Heart left ventricle (tissue), 16 donors: Measurements from ENCODE around the gene NDUFAF7. TPM values are rescaled to one million over a fixed set of nuclear protein-coding genes. Genes with fewer than 3 reads are reported as not detected.

Source experiments
- ATAC-seq, 4 donors: fragments of 200-7000 bp; cut with Tn5 transposase; one replicate each; pipeline ENCODE4 v1.9.1; 2020 to 2022; ENCODE audit warnings: moderate library complexity in 4 of 4, mild to moderate bottlenecking in 3 of 4, moderate number of reproducible peaks in 1 of 4
- DNase-seq, 5 donors: peaks; one replicate each; pipeline ENCODE4 v3.0.0-alpha.2; 2020
- H3K27ac ChIP-seq, 12 donors: fragments of 200-600 bp; sonication (generic) in 4 of 12; one replicate each; pipeline versions ENCODE4 v1.5.0 to v1.8.0; 2016 to 2022; ENCODE audit warnings: mild to moderate bottlenecking in 2 of 12
- H3K27me3 ChIP-seq, 9 donors: fragments of 200-600 bp; sonication (generic) in 2 of 9; one replicate each; pipeline versions ENCODE4 v1.5.1 to v1.8.0; 2016 to 2022; ENCODE audit warnings: mild to moderate bottlenecking in 3 of 9
- H3K36me3 ChIP-seq, 9 donors: fragments of 200-600 bp; sonication (generic) in 2 of 9; one replicate each; pipeline versions ENCODE4 v1.5.0 to v1.8.0; 2018 to 2022; ENCODE audit warnings: mild to moderate bottlenecking in 2 of 9
- H3K4me1 ChIP-seq, 12 donors: fragments of 200-600 bp; sonication (generic) in 4 of 12; one replicate each; pipeline versions ENCODE4 v1.5.0 to v1.8.0; 2016 to 2022; ENCODE audit warnings: mild to moderate bottlenecking in 3 of 12
- H3K4me3 ChIP-seq, 12 donors: fragments of 200-600 bp; sonication (generic) in 4 of 12; one replicate each; pipeline versions ENCODE4 v1.5.0 to v1.8.0; 2017 to 2022; ENCODE audit warnings: mild to moderate bottlenecking in 9 of 12, moderate library complexity in 4 of 12
- H3K9me3 ChIP-seq, 12 donors: fragments of 200-600 bp; sonication (generic) in 4 of 12; one replicate each; pipeline versions ENCODE4 v1.5.0 to v1.8.0; 2016 to 2022; ENCODE audit warnings: mild to moderate bottlenecking in 1 of 12
- POLR2A ChIP-seq, 2 donors: fragments of 450-650 bp; IDR thresholded peaks; one replicate each; pipeline ENCODE4 v1.6.1; 2017; ENCODE audit warnings: antibody characterized with exemption in 2 of 2, mild to moderate bottlenecking in 2 of 2, moderate library complexity in 2 of 2
- WGBS, 4 donors: extraction: QIAGEN DNeasy Blood & Tissue Kit in 2 of 4; methylation state at CpG; one replicate each; pipeline versions ENCODE4 v1.1.5 to v1.1.7; 2013 to 2018; 5-methylcytosine and 5-hydroxymethylcytosine counted together
- intact Hi-C, 10 donors: fragments of 100-400 bp; cut with DNase I; formaldehyde crosslinking; loops; one replicate each; pipeline versions ENCODE4 v1.11.1 to v1.14.2; 2022
- polyA plus RNA-seq, 2 donors: library from polyadenylated mRNA; stranded (reverse); fragments of 200-250 nt; gene quantifications; one replicate each; pipeline ENCODE4 v1.2.3, GENCODE V29; 2013
- total RNA-seq, 9 donors: library from RNA; depleted of rRNA in 2 of 9; stranded (reverse); fragments of >200 nt in 2 of 9; fragmentation: NEBNext Ultra II Directional in 3 of 9; extraction: Animal tissue kit (Norgen Biotek cat#: 25700) in 3 of 9; gene quantifications; one replicate each; pipeline versions ENCODE4 v1.1.0 to v1.2.4, GENCODE V29; 2016 to 2023
- TF ChIP-seq, protein P1 (sequence below), 12 donors: fragments of 200-600 bp; sonication (generic) in 4 of 12; IDR thresholded peaks; one replicate each; pipeline versions ENCODE4 v1.5.0 to v1.8.0; 2018 to 2022; ENCODE audit warnings: antibody characterized with exemption in 12 of 12, mild to moderate bottlenecking in 5 of 12
- donor health status: ischemic (EF 13 %, LVEDD 7.1; RV severe dilation, severe dysfunction).
- donor health status: healthy with polysubstance abuse.
- donor health status: DM: no; HTN: yes; CAD: no.
- donor health status: DM: no; HTN: no; CAD: no.
- donor health status: ischemic (EF 25% LVEDD 6.9; RV normal size, moderate dysfunction).
- donor health status: ischemic (EF 25% LVEDD 5.7; RV mildly dilated, moderate dysfunction).
- donor health status: healthy.
- donor health status: DM: yes; HTN: yes; CAD: no.
- donor health status: ischemic (EF 35%, LVEDD 5.7; RV mildly dilated, moderate dysfunction).
- donor health status: nonischemic (EF 11% LVEDD 7.7; RV severe dilation, severe dysfunction).
- donor health status: DM: yes; HTN: yes; CAD: no.
- donor health status: PGD.
- donor health status: ischemic (EF 29% LVEDD 5.4; RV normal size, mild dysfunction).
- donor health status: nonischemic (EF 23%, LVEDD 6.1; RV moderate dilation, normal function).

NDUFAF7 gene
- total and polyA plus RNA-seq, 11 donors: 15.8 to 33.0 (median 22.1) TPM

DNA sequence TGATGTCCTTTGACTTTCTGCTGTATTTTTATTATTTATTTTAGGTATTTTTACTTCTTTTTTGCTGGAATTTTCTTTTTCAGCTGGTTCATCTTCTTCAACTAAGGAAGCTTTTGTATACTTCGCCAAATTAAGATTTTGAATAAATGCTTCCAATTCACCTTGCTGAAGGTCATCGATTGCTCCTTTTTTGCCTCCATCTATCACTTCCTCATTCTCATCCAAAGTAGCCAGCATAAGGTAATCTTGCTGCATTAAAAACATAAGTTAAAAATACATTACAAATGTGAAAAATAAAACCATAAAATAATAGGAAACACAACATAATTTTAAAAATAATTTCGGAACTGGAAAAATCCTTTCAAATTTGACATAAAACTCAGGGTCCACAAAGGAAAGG, 2.7 kb upstream of the NDUFAF7 start:
- Histone ChIP-seq H3K36me3 (peaks cover 0 to 31% (median 27%) of the 10 kb centered on the region in 9 donors), H3K4me1 (peaks cover 9 to 59% (median 36%) of the 10 kb centered on the region in 12 donors), H3K27ac (no peak overlapping the region), H3K4me3 (no peak overlapping the region), H3K9me3 (no peaks in the 10 kb centered on the region), H3K27me3 (no peaks in the 10 kb centered on the region)
- WGBS, 4 donors: 92 to 99% (median 97%) methylated on average over 3 of the region's 3 CpGs
- DNase-seq (no peak), ATAC-seq (no peak)
- no peak for TF ChIP-seq POLR2A (IDR thresholded peaks at IDR 0.05)
- TF ChIP-seq, protein P1, sequence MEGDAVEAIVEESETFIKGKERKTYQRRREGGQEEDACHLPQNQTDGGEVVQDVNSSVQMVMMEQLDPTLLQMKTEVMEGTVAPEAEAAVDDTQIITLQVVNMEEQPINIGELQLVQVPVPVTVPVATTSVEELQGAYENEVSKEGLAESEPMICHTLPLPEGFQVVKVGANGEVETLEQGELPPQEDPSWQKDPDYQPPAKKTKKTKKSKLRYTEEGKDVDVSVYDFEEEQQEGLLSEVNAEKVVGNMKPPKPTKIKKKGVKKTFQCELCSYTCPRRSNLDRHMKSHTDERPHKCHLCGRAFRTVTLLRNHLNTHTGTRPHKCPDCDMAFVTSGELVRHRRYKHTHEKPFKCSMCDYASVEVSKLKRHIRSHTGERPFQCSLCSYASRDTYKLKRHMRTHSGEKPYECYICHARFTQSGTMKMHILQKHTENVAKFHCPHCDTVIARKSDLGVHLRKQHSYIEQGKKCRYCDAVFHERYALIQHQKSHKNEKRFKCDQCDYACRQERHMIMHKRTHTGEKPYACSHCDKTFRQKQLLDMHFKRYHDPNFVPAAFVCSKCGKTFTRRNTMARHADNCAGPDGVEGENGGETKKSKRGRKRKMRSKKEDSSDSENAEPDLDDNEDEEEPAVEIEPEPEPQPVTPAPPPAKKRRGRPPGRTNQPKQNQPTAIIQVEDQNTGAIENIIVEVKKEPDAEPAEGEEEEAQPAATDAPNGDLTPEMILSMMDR (IDR thresholded peaks at IDR 0.05): no peak
- intact Hi-C loops: no loop called here

DNA sequence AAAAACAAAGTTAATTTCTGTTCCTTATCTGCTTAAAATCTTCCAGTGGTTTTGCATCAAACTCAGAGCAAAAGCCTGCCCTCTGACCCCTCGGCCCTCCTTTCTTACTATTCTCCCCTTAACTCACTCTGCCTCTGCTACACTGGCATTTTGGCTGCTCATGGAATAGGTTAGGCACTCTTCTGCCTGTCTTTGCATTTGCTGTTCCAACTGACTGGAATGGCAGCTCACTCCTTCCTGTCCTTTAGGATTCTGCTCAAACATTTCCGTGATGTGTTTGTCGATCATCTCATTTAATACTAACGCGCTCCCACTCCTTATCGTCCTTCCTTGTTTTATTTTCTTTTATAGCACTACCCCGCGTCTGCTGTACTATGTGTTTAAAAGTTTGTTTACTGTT, 877 bp upstream of the NDUFAF7 start:
- ATAC-seq: no peak
- H3K27ac ChIP-seq: peak overlapping the region in 11 of 12 donors; percentile 85 to 96 (median 93)

DNA sequence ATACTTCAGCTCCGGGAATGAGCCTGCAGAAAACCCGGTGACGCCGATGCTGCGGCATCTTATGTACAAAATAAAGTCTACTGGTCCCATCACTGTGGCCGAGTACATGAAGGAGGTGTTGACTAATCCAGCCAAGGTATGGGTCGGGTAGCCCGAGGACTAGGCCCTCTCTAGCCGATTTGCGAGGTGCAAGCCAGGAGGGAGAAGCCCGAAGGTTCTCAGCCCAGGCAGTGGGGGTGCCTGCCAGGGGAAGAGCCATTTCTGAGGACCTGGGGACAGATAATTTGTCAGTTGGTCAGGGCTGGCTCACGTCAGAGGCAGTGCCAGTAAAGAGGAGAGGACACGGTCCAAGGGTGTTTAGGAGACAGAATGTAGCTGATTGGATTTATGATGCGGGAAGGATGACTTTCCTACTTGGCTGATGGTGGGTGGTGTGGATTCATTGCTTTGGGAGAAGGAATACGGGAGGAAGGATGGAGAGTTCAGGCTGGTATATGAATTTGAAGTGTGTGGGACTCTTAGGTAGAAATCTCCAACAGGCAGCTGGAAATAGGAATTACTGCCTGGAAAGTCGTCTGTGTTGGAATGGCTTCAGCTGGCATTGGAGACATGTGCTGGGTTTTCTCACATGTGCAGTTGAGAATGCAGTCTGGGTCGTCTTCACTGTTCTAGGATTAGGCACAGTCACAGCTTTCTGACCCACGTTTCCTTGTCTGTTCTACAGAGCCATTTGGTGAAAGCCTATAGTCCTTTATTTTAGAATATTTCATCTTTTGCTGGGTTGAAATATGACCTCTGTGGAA, 874 bp downstream of the NDUFAF7 start:
- H3K4me1 ChIP-seq: peaks cover 9 to 36% (median 28%) of the 10 kb centered on the region in 12 donors
- no peaks in the 10 kb centered on the region for H3K27me3 ChIP-seq
- intact Hi-C loops: loop anchor here in 1 of 10 donors (5.0 kb wide), 1 partner anchor 35 kb away; the partner anchor contains the start of gene CEBPZOS
- H3K27ac ChIP-seq: peak overlapping the region in 10 of 12 donors; percentile 86 to 96 (median 93)
- no peaks in the 10 kb centered on the region for H3K9me3 ChIP-seq
- TF ChIP-seq POLR2A (IDR thresholded peaks at IDR 0.05): no peak
- TF ChIP-seq, protein P1 (IDR thresholded peaks at IDR 0.05): no peak
- WGBS, 4 donors: 12 to 14% (median 13%) methylated on average over 18 of the region's 18 CpGs
- ATAC-seq (peak; percentile 22 to 37 (median 34)), DNase-seq (peak in 1 of 5 donors; percentile 41)
- H3K36me3 ChIP-seq: peaks cover 0 to 36% (median 28%) of the 10 kb centered on the region in 9 donors
- H3K4me3 ChIP-seq: peak overlapping the region; percentile 64 to 94 (median 86)

More for the DNA sequence above, 877 bp upstream of the NDUFAF7 start:
- TF ChIP-seq, protein P1 (IDR thresholded peaks at IDR 0.05): no peak
- TF ChIP-seq POLR2A (IDR thresholded peaks at IDR 0.05): no peak
- Histone ChIP-seq H3K9me3 (no peaks in the 10 kb centered on the region), H3K27me3 (no peaks in the 10 kb centered on the region), H3K4me1 (peaks cover 9 to 46% (median 34%) of the 10 kb centered on the region in 12 donors), H3K36me3 (peaks cover 0 to 30% (median 26%) of the 10 kb centered on the region in 9 donors), H3K4me3 (peak overlapping the region; percentile 64 to 94 (median 86))
- WGBS, 4 donors: 0 to 2% (median 2%) methylated on average over 8 of the region's 8 CpGs
- DNase-seq: no peak
- intact Hi-C loops: loop anchor here in 1 of 10 donors (5.0 kb wide), 1 partner anchor 33 kb away; the partner anchor contains the start of gene CEBPZOS

DNA sequence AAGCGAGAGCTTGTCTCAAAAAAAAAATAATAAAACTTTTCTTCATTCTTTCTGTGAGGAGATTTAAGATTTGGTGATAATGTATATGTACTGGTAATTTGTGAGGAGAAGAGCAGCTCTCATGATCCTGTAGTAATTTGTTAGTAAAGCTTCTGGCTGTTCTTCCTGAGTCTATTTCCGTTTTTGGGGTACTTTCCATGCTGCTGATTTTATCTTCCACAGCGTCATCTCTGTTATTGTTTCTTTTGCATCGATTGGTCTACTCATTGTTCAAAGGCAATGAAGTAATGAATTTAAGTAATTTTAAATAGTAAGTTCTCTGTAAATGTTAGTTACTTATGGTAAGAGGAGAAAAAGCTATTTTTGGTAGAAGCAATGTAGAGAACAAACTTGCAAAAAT, 12.0 kb downstream of the NDUFAF7 start:
- DNase-seq: no peak
- Histone ChIP-seq H3K4me1 (peaks cover 0 to 4% (median 0%) of the 10 kb centered on the region in 12 donors), H3K4me3 (no peak overlapping the region), H3K9me3 (no peaks in the 10 kb centered on the region), H3K27ac (peak overlapping the region in 3 of 12 donors; percentile 10 to 43 (median 42)), H3K36me3 (peaks cover 0 to 99% (median 94%) of the 10 kb centered on the region in 9 donors), H3K27me3 (no peaks in the 10 kb centered on the region)
- ATAC-seq: peak in 1 of 4 donors; percentile 58
- no peak for TF ChIP-seq POLR2A (IDR thresholded peaks at IDR 0.05)
- TF ChIP-seq, protein P1 (IDR thresholded peaks at IDR 0.05): no peak
- WGBS, 4 donors: 69 to 82% (median 79%) methylated on average over 4 of the region's 4 CpGs
- intact Hi-C loops: loop anchor here in 1 of 10 donors (5.0 kb wide), 1 partner anchor 79 kb away; the partner anchor contains the start of gene PRKD3
